Measurements from ENCODE around the gene CHIT1.

GRCh38 chr1:203250911-203251310, 21.4 kb upstream of the CHIT1 start:
- no peak for TF ChIP-seq CTCF (IDR thresholded peaks at IDR 0.05)
- no peak for TF ChIP-seq POLR2A (IDR thresholded peaks at IDR 0.05)
